ENCODE results near the gene CAMK2N2.

The CAMK2N2 gene

DNA sequence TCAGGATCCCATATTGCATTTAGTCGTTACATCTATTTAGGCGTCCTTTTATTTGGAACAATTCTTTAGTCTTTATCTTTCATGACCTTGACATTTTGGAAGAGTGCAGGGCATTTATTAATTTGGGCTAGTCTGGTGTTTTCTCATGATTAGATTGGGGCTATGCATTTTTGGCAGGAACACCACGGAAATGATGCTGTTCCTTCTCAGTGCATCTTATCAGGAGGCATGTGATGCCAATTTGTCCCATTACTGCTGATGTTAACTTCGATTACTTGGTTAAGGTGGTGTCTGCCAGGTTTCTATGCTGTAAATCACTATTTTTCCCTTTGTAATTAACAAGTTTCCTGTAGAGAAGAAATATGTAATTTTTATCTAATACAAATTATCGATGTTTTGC is 50.1 kb downstream of the CAMK2N2 start:
- no peak for DNase-seq

Data from CD4-positive, alpha-beta T cell treated with Interleukin-15 for 1 hour (primary cell).